SHP77 (cell line): Measurements from ENCODE around the gene SKA1.
"Not testable (repeated sequence)": the region's sequence is repeated elsewhere in the genome, so short reads cannot be mapped to it uniquely, and the experiment has no call there.

ENCODE experiments used
- DNase-seq, 2 experiments: peaks; one replicate each; lab custom pipeline; 2025; lab: John Stamatoyannopoulos, UW

Gene SKA1

DNA sequence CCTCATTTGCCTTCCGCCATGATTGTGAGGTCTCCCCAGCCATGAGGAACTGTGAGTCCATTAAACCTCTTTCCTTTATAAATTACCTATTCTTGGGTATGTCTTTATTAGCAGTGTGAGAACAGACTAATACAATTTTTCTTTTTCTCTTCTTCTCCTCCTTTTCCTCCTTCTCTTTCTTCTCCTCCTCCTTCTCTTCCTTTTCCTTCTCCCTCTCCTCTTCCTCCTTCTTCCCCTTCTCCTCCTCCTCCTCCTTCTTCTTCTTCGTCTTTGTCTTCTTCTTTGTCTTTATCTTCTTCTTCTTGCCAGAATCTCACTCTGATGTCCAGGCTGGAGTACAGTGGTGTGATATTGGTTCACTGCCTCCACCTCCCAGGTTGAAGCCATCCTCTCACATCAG, 20.2 kb downstream of the SKA1 start:
- no peak for DNase-seq

DNA sequence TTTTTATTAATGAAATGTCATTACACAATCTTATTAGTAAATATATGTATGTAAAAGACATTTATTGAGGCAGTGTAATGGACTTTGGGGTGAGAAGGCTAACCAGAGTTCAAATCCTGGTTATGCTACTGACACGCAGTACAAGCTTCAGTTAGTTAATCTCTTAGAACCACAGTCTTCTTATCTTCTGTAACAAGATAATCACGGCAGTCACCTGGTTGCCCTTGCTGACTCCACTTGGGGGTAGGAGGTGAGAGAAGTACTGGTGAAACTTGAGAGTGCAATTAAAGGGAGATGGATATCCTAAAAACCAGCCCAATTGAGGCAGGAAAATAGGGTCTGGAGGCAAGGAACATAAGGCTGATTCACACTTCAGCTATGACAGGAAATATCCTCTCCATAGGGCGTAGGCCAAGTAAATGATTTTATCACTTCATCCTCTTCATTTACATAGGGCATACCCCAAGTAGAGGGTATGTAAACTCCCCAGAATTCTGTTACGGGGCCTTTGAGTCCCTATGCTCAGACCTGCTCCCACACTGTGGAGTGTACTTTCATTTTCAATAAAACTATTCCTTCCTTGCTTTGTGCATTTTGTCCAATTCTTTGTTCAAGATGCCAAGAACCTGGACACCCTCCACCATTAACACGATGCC, 21.3 kb downstream of the SKA1 start:
- DNase-seq = no peak

DNA sequence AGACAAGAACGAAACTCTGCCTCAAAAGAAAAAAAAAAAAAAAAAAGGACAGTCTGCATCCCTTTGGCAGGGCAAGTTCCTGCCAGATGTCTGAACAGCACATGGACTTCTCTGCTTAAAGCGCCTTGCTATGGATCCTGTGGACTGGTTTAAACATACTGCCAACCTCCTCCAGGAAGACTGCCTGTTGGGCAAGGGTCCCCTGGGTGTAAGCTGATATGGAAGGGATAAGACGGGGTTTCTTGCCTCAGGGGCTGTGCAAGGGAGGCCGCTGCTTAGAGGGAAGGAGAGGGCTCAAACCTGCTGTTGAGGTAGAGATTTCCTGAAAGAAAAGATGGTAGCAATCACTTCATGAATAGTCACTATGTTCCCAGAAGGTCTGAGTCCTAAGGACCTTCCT, 22.2 kb downstream of the SKA1 start:
- no peak for DNase-seq

DNA sequence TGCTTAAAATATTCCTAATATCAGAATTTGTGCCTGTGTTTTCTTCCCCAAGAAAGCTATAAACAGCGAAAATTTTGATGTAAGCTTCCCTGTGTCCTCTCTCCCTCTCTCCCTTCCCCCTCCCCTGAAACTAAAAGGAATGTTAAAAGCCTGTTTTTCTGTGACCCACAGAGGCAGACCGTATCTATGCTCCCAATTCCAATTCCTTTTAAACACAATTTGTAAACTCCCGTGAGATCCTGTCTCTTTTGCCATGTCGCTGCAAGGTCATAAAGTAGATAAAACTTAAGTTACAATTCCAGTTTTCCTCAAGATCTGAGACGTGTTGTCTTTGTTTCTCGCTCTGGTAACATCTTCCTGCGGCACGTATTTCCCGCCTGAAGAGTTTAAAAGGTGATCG, 23.3 kb downstream of the SKA1 start:
- no peak for DNase-seq

DNA sequence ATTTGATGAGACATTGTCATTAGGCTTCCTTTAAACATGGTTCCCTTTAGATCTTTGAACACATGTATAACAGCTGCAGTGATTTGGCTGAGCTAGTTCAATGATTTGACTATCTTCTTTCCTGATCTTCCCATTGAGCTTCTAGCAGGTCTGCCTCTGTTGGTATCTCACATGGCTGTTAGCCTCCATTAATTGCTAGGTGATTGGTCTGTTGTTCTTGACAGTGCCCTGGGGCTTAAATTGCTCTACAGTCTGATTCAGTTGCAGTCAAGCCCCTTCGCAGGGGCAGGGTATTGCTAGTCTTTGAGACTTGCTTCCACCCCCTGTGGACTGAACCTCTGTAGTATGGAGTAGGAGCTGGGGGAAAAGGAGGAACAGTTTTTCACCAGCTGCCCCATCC, 24.1 kb downstream of the SKA1 start:
- DNase-seq = no peak

DNA sequence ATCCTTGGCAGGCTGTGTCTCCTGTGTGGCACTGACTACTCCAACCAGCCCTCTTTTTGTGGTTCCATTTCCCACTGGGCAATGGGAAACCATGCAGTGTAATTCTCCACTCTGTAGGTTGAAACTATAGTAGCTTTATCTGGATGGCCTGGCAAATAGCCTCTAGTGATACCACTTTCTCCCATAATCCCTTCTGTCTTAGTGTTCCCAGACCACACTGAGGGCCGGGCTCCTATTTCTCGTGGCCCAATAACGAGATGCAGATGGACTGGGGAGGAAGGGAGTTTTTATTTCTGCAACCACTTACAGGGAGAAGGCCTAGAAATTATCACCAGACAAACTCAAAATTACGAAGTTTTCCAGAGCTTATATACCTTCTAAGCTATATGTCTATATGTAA, 24.7 kb downstream of the SKA1 start:
- no peak for DNase-seq

DNA sequence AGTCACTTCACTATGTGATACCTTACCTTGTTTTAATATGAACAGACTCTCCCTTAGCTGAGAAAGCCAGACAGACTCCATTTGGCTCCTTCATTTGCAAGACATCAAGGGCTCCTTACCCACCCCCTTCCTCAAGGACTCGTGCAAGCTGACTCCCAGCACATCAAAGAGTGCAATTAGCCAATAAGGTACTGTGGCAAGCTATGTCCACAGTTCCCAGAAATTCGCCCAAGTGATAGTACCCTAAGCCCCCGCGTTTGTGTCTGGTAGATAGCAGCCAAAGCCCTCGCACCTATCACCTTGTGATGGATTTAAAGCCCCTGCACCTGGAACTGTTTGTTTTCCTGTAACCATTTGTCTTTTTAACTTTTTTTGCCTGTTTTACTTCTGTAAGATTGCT, 25.6 kb downstream of the SKA1 start:
- DNase-seq = not testable (repeated sequence)

DNA sequence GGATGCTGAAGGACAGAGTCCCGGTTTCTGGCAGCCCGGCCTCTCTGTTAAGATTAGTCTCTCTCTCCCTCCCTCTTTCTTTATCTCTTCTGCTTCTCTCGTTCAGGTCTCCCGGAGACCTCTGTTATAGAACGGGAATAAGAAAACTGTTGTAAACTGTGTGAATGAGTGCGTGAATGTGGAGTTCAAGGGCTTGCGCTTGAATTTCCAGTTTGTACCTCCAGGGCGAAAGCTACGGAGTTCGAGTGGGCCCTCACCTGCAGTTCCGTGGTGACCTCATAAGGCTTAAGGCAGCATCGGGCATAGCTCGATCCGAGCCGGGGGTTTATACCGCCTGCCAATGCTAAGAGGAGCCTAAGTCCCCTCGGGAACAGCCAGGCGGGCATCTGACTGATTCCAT, 26.4 kb downstream of the SKA1 start:
- DNase-seq = no peak

DNA sequence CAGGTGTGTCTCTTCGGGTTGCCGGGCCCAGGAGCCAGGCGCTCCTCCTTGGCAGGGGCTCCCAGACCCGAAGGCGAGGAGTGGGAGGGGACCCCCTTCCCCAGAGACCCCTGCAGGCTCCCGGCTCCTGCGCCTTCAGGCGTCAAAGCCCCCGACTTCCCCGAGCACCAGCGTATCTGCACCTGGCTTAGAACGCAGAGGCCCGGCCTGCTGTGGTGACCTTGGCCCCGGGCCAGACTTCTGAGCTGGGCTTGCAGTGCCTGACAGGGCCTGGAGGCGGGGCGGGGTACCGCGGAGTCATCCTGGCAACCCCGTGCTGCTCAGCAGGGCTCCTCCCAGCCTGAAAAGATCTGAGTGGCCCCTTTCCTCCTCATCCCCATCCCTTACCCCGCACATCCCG, 27.0 kb downstream of the SKA1 start:
- peak; percentile 65 to 87 for DNase-seq

DNA sequence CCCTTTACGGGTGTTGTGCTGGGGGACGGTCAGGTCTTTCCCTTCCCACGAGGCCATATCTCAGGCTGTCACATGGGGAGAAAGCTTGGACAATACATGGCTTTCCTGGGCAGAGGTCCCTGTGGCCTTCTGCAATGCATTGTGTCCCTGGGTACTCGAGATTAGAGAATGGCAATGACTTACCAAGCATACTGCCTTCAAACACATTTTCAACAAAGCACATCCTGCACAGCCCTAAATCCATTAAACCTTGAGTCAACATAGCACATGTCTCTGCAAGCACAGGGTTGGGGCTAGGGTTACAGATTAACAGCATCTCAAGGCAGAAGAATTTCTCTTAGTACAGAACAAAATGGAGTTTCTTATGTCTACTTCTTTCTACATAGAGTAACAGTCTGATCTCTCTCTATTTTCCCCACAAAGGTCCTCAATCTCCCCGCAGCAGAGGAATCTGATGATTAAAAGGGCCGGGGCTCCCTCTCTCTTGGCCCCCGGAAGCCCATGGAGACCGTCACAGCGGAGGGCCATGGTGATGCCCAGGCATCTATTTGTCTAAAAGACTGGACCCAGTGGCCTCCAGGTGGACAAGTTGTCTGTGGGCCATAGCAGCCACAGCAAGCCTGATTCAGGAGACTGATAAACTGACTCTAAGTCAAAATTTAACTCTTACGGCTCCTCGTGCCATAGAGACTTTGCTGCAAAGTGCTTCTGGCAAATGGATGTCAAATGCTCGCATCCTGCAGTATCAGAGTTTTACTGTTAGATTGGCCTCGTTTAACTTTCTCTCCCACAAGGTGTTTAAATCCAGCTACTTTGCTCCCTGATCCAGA, 30.1 kb downstream of the SKA1 start:
- DNase-seq = peak in 1 of 2 experiments; percentile 23

DNA sequence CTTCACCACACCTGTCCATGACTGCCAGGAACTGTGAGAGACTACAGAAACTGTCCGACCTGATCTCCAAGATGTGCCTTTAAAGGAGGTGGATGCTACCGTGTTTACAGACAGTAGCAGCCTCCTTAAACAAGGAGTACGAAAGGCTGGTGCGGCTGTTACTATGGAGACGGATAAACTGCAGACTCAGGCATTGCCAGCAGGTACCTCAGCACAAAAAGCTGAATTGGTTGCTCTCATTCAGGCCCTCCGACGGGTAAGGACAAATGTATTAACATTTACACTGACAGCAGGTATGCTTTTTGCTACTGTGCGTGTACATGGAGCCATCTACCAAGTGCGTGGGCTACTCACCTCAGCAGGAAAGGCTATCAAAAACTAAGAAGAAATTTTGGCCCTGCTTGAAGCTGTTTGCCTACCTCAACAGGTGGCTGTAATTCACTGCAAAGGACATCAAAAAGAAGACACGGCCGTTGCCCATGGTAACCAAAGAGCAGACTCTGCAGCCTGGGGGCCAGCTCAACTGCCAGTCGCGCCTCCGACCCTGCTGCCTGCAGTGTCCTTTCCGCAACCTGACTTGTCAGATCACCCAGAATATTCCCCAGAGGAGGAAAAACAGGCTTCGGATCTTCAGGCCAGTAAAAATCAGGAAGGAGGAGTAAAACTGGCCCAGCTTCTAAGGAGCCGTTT, 30.9 kb downstream of the SKA1 start:
- DNase-seq = no peak

DNA sequence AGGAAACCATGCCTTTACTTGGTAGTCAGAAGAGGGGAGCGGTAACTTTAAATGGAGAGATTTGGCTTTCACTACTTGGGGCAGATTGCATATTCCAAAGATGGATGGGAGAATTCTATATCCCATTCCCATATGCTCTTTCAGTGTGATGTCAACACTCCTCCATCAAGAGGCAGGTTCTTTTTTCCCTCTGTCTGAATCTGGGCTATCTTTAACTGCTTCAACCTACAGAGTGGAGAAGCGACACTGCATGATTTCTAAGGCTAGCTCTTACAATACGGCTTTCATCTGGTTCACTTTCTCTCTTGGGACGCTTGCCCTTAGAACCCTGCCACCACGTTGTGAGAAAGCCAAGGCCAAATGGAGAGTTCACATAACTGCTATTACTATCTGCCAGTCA, 34.4 kb downstream of the SKA1 start:
- no peak for DNase-seq

DNA sequence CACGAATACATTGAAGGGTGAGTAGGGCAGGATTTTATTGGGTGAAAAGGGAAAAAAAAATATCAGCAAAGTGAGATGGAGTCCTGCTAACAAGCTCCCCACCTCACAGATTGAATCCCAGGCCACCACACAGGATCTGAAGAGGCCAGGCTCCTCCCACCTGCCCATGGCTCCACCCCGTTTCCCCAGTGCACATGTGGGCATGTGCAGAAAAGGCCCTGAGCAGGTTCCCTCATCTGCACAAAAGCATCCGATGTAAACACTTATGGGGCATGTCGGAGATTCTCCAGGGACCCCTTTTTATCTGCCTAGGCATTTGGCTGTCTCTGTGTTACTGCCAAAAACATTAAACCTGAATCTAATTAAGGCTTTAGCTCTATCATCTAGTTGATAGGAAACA, 35.2 kb downstream of the SKA1 start:
- no peak for DNase-seq

DNA sequence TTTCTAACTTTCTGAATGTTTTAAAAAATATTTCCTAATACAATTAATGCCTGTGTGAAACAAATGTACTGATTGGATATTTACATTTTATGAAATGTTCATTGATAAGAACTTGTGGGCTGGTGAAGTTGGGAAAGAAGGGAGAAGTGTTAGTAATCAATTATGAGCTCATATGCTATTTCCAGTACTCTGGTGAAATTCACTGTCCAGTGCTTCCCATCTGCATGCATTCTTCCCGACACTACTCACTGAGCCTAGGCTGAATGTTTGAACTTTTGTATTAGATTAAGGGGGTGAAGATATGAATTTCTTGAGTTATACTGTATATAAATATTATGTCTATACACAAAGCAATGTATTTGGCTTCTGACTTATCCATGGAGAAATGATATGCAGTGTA, 36.0 kb downstream of the SKA1 start:
- no peak for DNase-seq

DNA sequence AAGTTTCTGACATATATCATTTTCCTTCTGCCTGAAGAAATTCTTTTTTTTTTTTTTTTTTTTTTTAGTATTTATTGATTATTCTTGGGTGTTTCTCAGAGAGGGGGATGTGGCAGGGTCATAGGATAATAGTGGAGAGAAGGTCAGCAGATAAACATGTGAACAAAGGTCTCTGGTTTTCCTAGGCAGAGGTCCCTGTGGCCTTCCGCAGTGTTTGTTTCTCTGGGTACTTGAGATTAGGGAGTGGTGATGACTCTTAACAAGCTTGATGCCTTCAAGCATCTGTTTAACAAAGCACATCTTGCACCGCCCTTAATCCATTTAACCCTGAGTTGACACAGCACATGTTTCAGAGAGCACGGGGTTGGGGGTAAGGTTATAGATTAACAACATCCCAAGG, 42.0 kb downstream of the SKA1 start:
- not testable (repeated sequence) for DNase-seq

DNA sequence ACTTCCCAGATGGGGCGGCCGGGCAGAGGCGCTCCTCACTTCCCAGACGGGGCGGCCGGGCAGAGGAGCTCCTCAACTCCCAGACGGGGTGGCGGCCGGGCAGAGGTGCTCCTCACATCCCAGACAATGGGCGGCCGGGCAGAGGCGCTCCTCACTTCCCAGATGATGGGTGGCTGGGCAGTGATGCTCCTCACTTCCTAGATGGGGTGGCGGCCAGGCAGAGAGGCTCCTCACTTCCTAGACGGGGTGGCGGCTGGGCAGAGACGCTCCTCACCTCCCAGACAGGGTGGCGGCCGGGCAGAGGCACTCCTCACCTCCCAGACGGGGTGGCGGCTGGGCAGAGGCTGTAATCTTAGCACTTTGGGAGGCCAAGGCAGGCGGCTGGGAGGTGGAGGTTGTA, 42.9 kb downstream of the SKA1 start:
- not testable (repeated sequence) for DNase-seq

DNA sequence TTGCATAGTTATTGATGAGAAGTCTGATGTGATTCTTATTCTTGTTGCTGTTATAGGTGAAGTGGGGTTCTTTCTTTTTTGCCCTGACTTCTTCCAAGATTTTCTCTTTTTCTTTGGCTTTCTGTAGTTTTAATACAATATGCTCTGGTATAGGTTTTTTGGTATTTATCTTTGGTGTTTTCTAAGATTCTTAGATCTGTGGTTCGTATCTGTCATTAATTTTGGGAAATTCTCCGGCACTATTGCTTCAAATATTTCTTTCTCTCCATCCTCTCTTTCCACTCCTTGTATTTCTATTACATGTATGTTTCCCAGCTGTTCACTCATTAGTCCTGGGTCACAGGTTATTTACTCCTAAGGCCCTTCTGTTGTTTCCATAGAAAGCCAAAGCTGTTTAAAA, 43.8 kb downstream of the SKA1 start:
- DNase-seq = no peak

DNA sequence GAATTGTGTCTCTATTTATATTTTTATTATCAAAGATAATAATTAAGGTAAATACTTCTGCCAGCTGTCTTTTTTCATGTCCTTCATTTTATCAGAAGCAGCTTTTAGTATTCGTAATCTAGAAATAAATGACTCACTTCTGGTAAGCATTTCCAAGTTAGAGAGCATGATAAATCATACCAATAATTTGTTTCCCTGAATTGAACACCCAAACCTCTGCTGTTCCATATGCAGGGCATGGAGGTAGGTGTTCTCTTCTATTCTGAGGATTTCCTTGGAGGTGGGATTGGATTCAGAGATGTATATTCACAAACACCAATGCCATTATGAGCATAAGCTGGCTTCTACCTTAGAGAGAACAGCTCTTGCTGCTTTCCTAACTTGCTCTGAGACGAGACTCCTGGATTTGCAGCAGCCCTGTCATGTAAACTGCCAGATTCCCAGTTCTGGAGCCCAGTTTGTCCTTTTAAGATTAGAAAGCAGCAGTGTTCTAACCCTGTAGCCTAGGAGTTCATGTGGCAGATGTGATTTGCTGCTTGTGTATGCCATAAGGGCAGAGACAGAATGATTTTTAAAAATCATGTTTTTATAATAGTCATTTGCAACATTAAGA, 47.5 kb downstream of the SKA1 start:
- DNase-seq = no peak

DNA sequence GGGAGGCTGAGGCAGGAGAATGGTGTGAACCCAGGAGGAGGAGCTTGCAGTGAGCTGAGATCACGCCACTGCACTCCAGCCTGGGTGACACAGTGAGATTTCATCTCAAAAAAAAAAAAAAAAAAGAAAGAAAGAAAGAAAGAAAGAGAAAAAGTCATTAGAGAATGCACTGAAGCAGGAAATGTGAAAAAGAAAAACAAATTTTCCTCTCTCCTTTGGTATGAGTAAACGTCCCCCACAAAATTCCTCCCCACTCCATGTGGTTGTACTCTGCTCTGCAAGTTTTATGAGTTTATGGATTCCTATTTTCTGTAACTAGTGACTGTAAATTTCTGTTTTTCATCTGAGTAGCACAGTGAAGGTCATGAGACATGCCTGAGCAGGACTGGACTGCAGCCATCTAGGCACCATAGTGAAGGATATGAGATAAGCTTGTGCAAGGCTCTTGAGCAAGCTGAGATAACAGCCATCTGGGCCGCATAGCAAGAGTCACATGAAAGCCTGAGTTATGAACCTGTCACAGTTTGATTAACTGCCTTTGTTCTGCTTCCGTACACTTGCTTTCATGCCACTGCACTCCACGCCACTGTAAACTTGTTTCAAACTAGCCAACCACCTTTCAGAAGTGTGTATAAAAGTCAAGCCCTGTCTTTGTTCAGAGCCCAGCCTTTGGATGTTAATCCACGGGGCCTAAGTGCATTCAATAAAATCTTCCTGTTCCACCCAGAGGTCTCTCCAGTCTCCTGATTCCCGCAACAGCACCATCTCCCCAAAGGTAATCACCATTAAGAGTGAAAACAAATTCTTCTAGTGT, 50.2 kb downstream of the SKA1 start:
- DNase-seq = no peak

DNA sequence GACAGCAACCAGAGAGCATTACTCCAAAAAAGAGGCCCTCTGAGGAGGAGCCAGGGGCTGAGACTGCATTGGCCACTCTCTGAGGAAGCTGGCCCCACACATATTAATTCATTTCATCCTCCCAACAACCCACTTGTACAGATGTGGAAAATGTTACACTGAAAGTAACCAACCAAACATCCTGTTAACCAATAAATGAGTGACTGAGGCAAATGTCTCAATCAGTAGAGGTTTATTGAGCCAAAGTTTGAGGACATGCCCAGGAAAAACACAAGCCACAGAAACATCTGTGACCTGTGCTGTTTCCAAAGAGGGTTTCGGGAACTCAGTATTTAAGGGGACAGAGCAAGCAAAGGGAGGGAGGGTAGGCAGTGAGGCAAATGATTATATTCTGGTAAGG, 53.0 kb downstream of the SKA1 start:
- DNase-seq = no peak

DNA sequence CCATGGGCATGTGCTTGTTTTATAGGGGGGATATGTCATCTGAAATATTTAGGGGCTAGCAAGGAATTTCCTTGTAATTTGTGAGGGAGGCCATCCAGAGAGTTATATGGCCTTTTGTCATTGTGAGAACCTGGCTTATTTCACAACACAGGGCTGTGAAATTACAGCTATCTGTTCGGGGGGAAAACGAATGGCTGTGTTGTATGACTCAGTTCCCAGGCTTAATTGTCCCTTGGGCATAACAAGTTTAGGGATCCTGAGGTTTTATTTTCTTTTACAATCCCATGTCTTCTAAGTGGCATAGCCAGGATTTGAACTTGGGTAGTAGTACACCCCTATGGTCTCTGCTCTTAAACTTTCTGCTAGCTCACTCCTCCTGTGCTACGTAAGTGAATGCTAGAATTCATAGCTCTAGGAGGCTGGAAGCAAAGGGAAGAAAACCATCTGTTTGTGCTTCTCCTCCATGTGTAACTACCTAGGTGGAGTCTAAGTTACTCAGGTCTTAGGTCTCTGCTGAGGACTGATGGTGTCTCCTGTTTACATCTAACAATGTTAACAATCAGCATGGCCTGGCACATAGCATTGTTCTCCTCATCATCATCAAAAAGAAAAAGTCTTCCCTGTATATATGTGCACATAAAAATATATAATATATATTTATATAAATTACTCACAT, 53.8 kb downstream of the SKA1 start:
- no peak for DNase-seq
